ENCODE data around the gene CCDC112.
"Not testable (repeated sequence)": the region's sequence is repeated elsewhere in the genome, so short reads cannot be mapped to it uniquely, and the experiment has no call there.

Gene CCDC112

GRCh38 chr5:115296124-115297022 is at the start of gene CCDC112:
CCDC112 (minus strand) TSS chr5:115296654; CDS start chr5:115296543, 111 bp downstream.
- peak; percentile 88 for DNase-seq

- DNase-seq, result no peak
These were observed 48.9 kb upstream of the CCDC112 start for GRCh38 chr5:115345344-115345743.

GRCh38 chr5:115343855-115344254 is 47.4 kb upstream of the CCDC112 start:
- DNase-seq, result no peak

GRCh38 chr5:115342590-115343377 is 46.3 kb upstream of the CCDC112 start:
- DNase-seq, result no peak

GRCh38 chr5:115341745-115342144 is 45.3 kb upstream of the CCDC112 start:
- no peak for DNase-seq

GRCh38 chr5:115338851-115339250 is 42.4 kb upstream of the CCDC112 start:
- no peak for DNase-seq

GRCh38 chr5:115337882-115338281 is 41.4 kb upstream of the CCDC112 start:
- no peak for DNase-seq

GRCh38 chr5:115336964-115337363 is 40.5 kb upstream of the CCDC112 start:
- DNase-seq, result no peak

GRCh38 chr5:115336201-115336720 is 39.8 kb upstream of the CCDC112 start:
- DNase-seq, result no peak

- no peak for DNase-seq
These were observed 38.8 kb upstream of the CCDC112 start for GRCh38 chr5:115335301-115335700.

- DNase-seq, result no peak
These were observed 36.7 kb upstream of the CCDC112 start for GRCh38 chr5:115333164-115333563.

GRCh38 chr5:115330830-115331229 is 34.4 kb upstream of the CCDC112 start:
- DNase-seq, result no peak

- no peak for DNase-seq
These were observed 33.0 kb upstream of the CCDC112 start for GRCh38 chr5:115329475-115329874.

- DNase-seq, result not testable (repeated sequence)
These were observed 32.3 kb upstream of the CCDC112 start for GRCh38 chr5:115328617-115329274.

- peak; percentile 50 for DNase-seq
These were observed 29.0 kb upstream of the CCDC112 start for GRCh38 chr5:115325296-115325959.

- no peak for DNase-seq
These were observed 27.6 kb upstream of the CCDC112 start for GRCh38 chr5:115324021-115324420.

- DNase-seq, result no peak
These were observed 26.3 kb upstream of the CCDC112 start for GRCh38 chr5:115322729-115323128.

GRCh38 chr5:115321309-115321708 is 24.9 kb upstream of the CCDC112 start:
- DNase-seq, result no peak

- no peak for DNase-seq
These were observed 24.1 kb upstream of the CCDC112 start for GRCh38 chr5:115320515-115320914.

- no peak for DNase-seq
These were observed 23.6 kb upstream of the CCDC112 start for GRCh38 chr5:115320006-115320405.

GRCh38 chr5:115319007-115319406 is 22.6 kb upstream of the CCDC112 start:
- DNase-seq, result no peak

- no peak for DNase-seq
These were observed 21.3 kb upstream of the CCDC112 start for GRCh38 chr5:115317736-115318135.
